ENCODE results near the gene CPT1B. TPM values are rescaled to one million over a fixed set of nuclear protein-coding genes. Genes with fewer than 3 reads are reported as not detected.

The CPT1B gene
- total RNA-seq, 1 donor from 2014 or later: 32.7 TPM

- Mint-ChIP-seq H3K36me3 (ENCODE audit: low read depth, unreplicated experiment) (peaks cover 32% of the 10 kb centered on the region), H3K4me1 (ENCODE audit: low read depth, unreplicated experiment) (no peaks in the 10 kb centered on the region), H3K4me3 (ENCODE audit: unreplicated experiment) (no peak overlapping the region), H3K27me3 (ENCODE audit: low read depth, unreplicated experiment) (no peaks in the 10 kb centered on the region), H3K27ac (ENCODE audit: unreplicated experiment) (no peak overlapping the region), H3K9me3 (ENCODE audit: unreplicated experiment) (peaks cover under 1% of the 10 kb centered on the region)
- no peak overlapping the region for H3K27ac ChIP-seq (ENCODE audit: low read depth, low read length)
- FAIRE-seq (no peak), DNase-seq (ENCODE audit: low read depth) (no peak)
- no peaks in the 10 kb centered on the region for H3K36me3 ChIP-seq (ENCODE audit: insufficient read depth, low read length)
- no peak overlapping the region for H3K9ac ChIP-seq (ENCODE audit: low read length)
- H4K20me1 ChIP-seq (ENCODE audit: insufficient read depth, low read length): no peaks in the 10 kb centered on the region
- no peak overlapping the region for H3K4me3 ChIP-seq (ENCODE audit: insufficient read depth, low read depth, low read length)
- H3K4me2 ChIP-seq (ENCODE audit: low read length): no peak overlapping the region
- H3K4me1 ChIP-seq (ENCODE audit: insufficient read depth, low read length): no peaks in the 10 kb centered on the region
- H3K9me3 ChIP-seq (ENCODE audit: insufficient read depth, low read depth, low read length): no peaks in the 10 kb centered on the region
- H3K27me3 ChIP-seq (ENCODE audit: insufficient read depth, low read length): peaks cover under 1% of the 10 kb centered on the region
- H2AFZ ChIP-seq (ENCODE audit: low read depth, low read length): no peak overlapping the region
- no peaks in the 10 kb centered on the region for H3K79me2 ChIP-seq (ENCODE audit: insufficient read depth, low read length)
- TF ChIP-seq CTCF (IDR thresholded peaks at IDR 0.05; ENCODE audit: insufficient read depth, low read depth, low read length) (no peak), EZH2 (IDR thresholded peaks at IDR 0.05; ENCODE audit: insufficient read depth, low read length) (no peak)
Measured at GRCh38 chr22:50571264-50572175, 6.7 kb downstream of the CPT1B start.

DNA sequence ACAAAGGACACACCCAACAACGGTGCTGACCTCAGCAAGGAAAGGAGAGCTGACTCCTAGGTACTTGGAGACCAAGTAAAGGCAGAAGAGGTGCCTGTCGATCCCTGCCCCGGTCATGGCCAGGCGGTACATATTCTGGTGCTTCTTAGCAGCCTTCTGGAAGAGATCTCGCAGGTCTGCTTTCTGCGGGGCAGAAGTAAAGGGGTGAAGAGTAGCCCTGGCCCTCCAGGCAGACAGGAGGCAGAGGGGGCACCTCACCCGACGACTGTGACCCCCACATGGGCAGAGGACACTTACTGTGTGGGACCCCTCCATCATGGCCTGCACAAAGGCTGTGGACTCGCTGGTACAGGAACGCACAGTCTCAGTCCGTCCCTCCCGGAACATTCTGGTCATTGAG is 7.4 kb downstream of the CPT1B start:
- no peak overlapping the region for H3K9ac ChIP-seq (ENCODE audit: low read length)
- H4K20me1 ChIP-seq (ENCODE audit: insufficient read depth, low read length): no peaks in the 10 kb centered on the region
- peaks cover 1% of the 10 kb centered on the region for H3K9me3 Mint-ChIP-seq (ENCODE audit: unreplicated experiment)
- H3K9me3 ChIP-seq (ENCODE audit: insufficient read depth, low read depth, low read length): no peaks in the 10 kb centered on the region
- TF ChIP-seq CTCF (IDR thresholded peaks at IDR 0.05; ENCODE audit: insufficient read depth, low read depth, low read length) (no peak), EZH2 (IDR thresholded peaks at IDR 0.05; ENCODE audit: insufficient read depth, low read length) (no peak)
- H3K27ac ChIP-seq (ENCODE audit: low read depth, low read length): no peak overlapping the region
- no peak overlapping the region for H3K4me3 Mint-ChIP-seq (ENCODE audit: unreplicated experiment)
- FAIRE-seq (no peak), DNase-seq (ENCODE audit: low read depth) (no peak)
- no peak overlapping the region for H3K4me2 ChIP-seq (ENCODE audit: low read length)
- no peaks in the 10 kb centered on the region for H3K4me1 Mint-ChIP-seq (ENCODE audit: low read depth, unreplicated experiment)
- no peaks in the 10 kb centered on the region for H3K36me3 ChIP-seq (ENCODE audit: insufficient read depth, low read length)
- H3K27ac Mint-ChIP-seq (ENCODE audit: unreplicated experiment): no peak overlapping the region
- no peaks in the 10 kb centered on the region for H3K79me2 ChIP-seq (ENCODE audit: insufficient read depth, low read length)
- H3K27me3 ChIP-seq (ENCODE audit: insufficient read depth, low read length): peaks cover 2% of the 10 kb centered on the region
- H2AFZ ChIP-seq (ENCODE audit: low read depth, low read length): no peak overlapping the region
- peaks cover 37% of the 10 kb centered on the region for H3K36me3 Mint-ChIP-seq (ENCODE audit: low read depth, unreplicated experiment)
- H3K27me3 Mint-ChIP-seq (ENCODE audit: low read depth, unreplicated experiment): peaks cover 2% of the 10 kb centered on the region
- no peak overlapping the region for H3K4me3 ChIP-seq (ENCODE audit: insufficient read depth, low read depth, low read length)
- H3K4me1 ChIP-seq (ENCODE audit: insufficient read depth, low read length): no peaks in the 10 kb centered on the region
